Suppressor macrophage (primary cell): Measurements from ENCODE around the gene MAGEF1.

Experiments
- DNase-seq, 4 experiments: peaks; one replicate each; pipeline ENCODE4 v3.0.0-alpha.2; 2020 to 2022

MAGEF1 gene

DNA sequence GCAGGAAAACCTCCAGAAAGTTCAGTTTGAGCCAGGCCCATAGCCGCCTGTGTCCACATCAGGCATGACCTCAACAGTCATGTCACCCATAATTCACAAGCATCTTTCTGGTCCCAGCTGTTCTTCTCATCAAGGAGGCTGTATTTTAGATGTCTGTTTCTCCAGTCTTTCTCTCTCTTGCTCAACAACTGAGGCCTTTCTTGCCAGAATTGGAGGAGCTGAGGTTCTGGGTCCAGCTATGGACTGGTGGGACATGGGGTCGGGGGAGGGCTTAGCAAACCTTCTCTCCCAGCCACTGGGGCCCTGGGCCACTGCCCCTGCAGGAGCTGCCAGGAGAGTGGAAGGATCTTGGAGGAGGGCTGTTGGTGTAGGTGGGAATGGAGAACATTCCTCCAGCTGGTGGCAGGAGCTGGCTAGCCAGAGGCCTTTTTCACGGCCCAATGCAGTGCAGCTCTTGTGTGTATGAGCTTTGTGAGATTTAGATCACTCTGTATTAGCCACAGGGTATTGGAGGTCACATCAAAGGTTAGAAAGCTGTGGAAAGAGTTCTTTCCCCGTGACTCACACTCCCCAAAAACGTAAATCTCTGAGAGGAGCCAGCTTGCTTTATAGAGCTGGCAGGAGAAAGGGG lies 23.5 kb downstream of the MAGEF1 start:
- DNase-seq, result no peak

DNA sequence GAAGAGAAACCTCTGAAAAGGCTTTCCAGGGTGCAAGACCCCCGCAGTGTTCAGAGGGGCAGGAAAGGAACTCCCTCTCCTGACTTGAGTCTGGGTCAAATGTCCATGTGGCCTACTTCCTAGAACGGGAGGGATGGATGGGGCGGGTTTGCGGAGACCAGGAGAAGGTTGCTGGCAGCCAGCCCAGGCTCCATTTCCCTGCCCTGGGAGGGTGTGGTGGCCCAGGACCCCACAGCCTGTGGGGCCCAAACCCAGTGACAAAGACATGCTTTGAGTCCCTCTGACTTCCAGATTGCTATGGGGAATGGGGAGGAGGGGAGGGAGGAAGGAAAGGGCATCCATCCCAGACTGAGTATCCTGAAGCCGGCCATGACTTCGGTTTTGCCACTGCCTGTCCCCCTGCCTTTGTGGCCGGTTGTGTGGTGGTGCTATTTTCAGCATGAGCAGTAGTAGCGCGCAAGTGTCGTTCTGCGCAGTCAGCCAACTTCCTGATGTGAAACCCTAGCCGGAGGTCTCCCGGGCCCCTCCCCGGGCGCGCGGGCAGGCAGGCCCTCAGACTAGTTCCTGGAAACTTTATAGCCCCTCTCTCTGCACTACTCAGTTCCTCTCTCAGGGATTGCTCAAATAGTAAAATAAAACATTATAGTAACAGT lies 24.4 kb downstream of the MAGEF1 start:
- peak; percentile 46 to 82 (median 74) for DNase-seq

DNA sequence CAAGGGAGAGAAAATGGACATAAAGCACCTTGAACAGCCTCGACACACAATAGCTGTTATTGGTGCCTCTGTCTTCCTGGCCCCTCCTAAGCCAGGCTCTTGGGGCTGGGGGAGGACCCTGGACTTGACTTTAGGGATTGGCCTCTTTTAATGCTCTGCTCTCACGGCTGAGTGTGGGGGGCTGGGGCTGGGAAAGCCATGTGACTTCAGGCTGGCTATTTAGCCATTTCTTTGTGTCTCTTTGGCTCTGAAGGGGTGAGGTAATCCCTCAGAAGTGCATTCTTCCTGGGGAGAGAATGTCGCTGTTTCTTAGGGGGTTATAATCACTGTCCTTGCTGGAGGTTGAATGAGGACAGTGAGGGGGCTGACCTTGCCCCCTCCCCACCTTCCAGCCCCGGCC lies 26.2 kb downstream of the MAGEF1 start:
- DNase-seq, result no peak

DNA sequence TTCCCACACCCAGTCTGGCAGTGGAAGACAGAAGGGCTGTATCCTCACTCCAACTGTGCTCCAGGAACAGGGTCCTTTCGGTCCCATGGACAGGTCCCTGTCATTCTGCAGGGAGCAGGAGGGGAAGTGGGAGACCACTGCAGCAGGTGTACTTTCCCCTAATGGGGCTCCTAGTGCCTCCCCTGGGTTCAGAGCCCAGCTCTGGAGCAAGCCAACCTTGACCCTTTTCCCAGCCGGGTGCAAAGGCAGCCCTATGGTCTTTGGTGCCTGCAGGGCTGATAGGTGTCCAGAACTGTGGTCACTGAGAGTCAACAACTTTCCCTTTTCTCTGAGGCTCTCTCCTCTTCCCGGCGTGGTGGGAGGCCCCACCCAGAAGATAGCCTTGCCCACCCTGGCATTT lies 26.8 kb downstream of the MAGEF1 start:
- DNase-seq, result no peak

DNA sequence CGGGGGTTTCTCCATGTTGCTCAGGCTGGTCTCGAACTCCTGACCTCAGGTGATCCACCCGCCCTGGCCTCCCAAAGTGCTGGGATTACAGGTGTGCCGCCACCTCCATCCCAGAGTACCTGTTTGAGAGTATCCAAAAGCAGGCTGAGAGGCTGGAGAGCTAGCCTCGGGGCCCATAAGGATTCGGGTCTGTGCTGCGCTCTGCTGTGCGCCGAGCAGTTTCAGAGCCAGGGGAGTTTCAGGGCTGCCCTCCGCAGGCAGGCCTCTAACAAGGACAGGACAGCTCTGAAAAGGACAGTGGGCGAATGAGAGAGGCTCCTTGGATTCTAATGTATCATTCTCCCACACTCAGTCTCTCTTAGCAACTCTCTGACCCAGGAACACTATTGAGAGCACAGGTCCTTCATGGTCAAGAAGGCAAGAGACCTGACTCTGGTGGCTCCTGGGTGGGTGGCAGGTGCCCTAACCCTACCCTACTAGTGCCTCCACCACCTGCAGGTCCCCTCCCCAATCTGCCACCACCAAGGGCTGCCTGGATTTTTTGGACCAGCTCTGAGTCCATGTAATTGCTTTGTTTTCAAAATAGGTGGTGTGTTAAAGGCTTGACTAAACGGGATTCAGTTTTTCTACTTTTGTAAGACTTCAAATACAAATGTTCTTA lies 27.8 kb downstream of the MAGEF1 start:
- no peak for DNase-seq

DNA sequence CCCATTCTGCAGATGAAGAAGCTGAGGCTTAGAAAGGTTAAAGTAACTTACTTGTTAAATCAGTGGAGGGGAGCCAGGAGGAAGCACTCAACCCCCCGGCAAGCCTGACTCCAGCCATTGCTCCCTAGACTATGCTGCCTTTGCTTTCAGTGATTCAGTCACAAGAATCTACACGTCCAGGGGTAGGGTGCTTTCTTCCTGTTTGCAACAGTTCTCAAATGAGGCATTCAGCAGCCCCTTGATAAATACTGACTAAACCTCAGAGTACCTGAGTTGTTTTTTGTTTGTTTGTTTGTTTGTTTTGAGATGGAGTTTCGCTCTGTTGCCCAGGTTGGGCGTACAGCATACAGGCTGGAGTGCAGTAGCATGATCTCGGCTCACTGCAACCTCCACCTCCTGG lies 28.6 kb downstream of the MAGEF1 start:
- DNase-seq, result no peak

DNA sequence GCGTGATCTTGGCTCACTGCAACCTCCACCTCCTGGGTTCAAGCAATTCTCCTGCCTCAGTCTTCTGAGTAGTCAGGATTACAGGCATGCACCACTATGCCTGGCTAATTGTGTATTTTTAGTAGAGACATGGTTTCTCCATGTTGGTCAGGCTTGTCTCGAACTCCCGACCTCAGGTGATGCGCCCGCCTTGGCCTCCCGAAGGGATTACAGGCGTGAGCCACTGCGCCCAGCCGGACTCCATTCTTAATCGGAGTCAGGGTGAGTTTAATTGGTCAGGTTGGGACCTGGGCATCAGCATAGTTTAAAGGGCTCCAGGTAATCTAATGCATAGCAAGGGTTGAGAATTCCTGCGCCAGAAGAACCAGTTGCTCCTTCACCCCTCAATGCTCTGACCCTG lies 29.2 kb downstream of the MAGEF1 start:
- DNase-seq, result no peak

DNA sequence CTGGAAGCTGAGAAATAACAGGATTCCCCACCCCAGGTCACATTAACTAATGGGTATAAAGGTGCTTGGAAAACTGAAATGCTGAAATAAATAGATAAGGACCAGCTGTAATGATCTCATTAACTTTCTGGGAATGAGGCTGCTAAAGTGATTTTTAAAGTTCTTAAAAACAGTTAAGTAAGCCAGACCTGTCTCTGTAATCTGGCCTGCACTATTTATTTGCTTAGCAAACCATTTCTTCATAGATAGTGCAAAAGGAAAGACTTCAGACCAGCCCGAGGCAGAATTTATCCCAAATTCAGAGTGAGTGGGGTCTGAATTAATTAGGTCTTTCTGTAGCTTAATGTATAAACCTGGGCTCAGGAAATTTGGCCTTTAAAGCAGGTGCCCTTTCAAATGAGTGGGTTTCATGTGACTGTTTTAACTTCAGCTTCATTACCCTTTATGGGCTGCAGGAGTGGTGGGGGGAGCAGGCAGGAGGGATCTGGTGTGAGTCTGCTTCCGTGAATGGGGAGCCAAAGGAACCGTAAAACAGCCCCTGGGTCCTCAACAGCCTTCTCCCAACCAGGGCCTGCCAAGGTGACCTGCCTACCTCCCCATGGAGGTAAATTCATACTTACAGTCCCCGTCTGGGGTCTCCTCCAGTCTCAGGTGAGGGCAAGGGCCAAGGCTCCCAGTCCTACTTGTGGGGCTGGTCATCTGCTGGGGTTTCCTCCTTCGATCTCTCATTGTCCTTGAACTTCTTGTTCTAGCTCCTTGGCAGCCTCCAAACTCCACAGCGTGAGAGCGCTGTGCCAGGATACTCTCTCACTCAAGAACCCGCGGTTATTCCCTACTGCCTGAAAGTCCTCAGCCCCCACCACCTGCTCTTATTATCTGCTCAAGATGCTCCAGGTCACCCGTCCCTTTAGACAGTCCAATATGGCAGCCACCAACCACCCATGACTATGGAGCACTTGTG lies 31.2 kb downstream of the MAGEF1 start:
- no peak for DNase-seq

DNA sequence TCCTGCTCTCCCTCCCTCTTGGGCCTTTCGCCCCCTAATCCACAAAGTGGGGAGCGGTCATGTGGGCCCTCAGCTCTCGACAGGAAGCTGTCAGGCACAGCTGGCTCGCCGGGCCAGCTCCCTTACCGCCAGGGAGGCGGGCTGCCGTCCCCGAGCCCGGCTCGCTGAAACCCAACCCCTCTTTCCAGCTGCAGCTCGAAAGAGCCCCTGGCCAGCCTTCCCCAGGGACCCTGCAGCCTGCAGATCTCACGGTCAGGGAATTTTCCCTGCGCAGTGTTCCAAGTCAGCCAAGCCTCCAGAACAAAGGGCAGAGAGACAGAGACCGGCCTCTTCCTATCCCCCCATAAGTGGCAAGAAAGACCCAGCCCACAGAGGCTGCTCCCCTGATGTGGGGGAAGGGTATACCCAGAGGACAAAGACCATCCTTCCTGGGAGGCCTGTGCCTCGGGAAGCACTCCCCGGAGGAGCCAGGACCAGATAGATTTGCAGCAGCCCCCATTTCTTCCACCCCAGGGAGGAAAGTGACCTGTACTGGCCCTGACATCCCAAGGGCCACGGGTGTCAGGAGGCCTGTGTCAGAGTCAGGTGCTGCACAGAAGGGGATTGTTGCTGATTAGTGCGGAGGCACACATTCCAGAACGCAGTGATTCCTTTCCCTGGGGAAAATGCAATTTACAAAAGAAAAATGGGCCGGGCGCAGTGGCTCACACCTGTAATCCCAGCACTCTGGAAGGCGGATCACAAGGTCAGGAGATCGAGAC lies 32.6 kb downstream of the MAGEF1 start:
- no peak for DNase-seq

DNA sequence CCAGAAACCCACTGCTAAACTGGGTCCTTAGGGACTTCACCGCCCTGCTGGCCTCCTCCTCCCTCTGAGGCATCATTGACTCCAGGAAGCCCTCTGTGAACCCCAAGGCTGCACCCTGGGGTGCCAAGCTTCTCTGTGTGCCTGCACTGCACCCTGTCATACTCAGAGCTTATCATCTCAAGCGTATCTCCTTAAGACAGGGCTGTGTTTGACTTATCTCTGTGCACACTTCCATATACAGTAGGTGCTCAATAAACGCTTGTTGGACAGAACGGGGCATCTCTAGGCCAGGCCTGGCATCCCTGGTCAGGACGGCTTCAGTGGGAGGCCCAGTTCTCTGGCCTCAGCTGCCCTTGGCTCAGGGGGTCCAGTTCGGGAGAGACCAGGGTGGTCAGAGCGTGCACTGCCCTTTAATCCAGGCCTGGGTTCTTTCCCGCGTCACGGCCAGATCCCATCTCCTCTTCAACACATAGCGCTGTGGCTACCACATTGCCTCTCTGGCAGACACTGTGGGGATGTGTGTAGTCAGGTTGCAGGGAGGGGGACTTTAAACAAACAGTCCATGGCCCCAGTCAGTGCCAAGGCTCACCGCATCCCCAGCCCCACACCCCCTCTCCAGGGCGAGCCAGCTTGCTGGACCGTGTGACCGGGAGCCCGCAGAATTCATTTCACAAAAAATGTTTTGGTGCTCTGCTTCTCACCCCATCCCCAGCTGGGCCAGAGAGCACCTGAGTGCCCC lies 33.4 kb downstream of the MAGEF1 start:
- DNase-seq, result no peak

DNA sequence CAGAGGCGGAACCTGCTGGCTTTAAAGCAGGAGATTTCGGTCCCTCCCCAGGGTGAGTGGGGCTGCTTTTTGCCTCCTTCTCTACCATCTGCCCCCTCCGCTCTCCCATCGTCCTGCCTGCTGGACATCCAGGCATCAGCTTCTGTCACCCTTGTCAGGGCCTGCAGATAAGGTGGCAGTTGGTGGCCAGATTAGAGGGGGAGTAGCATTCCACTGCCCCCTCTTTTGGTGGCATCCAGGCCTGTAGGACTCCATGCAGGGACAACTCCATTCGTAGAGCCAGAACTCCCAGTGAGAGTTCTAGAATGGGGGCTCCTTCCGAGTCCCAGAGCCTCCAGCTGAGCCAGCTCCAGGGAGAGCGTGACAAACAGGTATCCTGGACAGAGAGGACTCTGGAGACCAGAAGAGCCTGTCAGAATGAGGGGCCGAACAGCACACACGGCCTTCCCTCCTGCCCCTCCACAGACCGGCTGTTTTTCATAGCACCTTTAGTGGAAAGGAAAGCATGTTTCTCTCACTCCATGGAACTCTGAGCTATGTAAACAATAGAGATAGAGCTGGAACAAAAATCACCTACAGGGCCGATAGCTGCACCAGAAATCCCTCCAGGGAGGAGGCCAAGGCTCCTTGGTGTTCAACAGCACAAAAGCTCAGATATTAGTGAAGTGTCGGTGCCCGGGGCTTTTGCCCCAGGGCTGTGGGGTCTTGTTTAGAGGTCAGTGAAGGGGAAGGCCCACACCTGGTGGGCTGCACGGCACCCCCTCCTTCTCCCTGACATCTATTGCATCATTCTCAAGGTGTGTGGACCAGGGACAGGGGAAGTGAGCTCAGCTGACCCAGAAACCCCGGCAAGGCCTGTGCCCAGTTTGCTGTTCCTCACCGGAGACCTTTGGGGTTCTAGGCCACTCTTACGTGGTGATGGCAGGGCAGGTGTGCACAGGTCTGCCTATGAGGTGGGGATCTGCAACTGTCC lies 34.2 kb downstream of the MAGEF1 start:
- DNase-seq, result no peak

DNA sequence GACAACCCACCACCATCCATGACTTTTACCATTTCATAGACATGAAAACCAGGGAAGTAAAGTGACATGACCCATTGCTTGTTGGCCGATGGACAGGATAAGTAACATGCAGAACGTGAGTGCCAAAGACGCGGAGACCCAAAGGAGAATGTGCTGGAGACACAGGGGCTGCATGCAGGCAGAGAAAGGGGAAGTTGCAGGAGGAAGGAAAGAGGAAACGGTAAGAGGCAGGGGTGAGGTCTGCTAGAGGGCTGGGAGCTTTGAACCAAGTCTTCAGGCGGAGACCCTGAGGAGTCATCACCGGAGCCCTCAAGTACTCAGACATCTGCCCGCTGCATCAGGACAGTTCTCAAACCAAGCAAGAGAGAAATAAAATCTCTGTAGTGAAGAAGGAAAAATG lies 34.9 kb downstream of the MAGEF1 start:
- peak; percentile 47 to 78 (median 74) for DNase-seq

DNA sequence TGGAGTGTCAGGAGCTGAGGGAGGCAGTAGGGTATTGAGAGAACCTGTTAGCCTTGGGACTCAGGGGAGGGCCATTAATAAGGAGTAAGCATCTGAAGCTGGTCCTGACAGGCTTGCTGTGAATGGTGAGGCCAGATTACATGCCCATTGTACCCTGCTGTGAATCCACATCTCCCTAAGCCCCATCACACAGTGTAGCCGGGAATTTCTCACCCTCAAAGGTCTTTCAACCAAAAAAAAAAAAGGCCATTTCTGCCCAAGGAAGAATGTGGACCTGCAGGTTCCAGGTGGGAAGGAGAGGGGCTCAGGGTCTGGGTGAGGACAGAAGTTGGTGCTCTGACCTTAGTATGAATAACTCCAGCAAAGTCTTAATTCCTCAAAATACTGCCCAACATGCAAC lies 37.2 kb downstream of the MAGEF1 start:
- no peak for DNase-seq

DNA sequence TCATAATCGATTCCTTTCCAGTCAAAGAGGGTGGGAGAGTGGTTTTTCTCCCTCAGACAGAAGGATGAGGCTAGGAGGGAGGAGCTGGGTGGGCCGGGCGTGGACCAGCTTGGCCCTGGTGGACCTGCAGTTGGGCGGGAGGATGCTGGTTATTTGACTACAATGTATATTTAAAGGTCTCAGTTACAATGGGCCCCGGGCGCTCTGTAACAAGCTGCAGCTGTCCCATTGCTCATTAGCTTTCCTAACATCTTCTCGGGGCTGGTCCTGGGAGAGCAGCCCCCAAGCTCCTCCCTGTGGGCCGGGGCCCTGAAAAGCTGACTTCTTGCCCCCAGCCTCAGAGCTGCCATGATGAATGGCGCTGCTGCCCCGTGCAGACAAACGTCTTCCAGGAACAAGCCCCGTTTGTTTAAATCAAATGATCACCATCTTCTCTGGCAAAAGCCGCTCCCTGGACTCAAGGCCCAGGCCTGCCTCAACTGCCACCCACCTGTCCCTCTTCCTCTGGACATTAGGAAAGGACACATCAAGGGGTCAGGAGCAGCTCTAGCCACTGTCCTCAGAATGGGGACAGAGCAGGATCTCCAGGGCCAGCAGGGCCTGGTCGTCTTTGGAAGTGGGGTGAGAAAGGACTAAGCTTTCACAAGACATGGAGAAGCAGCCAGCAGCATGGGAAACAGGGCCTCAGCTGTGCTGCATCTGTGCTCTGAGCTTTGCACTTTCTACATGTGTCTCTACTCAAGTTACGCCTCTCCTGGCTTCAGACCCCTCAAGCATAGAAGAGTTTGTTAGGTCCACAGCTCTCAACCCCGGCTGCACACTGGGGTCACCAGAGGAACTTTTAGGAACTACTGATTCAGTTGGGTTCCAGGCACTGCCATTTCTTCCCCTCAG lies 38.6 kb downstream of the MAGEF1 start:
- DNase-seq, result no peak

DNA sequence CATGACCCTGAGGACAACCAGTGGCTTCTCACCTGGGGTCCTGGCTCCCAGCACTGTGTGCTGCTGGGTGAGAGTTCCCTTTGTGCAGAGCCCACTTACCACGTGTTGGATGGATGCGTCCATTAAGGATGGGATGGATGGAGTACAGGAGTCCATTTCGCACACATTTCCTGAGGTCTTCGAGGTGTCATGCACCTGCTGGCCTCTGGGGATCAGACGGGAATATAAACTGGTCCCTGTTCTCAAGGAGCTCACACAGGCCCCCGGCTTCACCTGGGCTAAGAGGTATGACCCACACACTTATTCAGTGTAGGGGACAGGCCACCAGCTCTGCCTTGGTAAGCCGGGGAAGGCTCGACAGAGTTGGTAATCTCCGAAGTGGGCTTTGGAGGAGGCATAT lies 39.5 kb downstream of the MAGEF1 start:
- DNase-seq, result no peak

DNA sequence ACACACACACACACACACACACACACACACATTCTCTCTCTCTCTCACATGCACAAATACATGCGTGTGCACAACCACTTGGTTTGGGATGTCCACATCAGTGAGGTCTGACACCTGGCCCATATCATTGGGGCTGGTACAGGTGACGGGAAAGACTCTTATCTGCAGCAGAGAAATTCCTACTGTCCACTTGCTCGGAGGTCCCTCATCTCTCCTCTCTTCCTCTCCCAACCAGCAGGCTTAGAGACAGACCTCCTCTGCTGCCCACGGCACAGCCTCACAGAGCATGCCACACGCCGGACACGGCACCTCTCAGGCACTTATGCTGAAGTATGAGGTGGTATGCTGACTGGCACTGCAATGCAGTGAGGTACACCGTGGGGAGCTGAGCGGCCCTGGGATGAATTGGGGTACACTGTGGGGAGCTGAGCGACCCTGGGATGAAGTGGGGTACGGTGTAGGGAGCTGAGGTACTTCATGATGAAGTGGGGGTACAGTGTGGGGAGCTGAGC lies 41.7 kb downstream of the MAGEF1 start:
- no peak for DNase-seq

DNA sequence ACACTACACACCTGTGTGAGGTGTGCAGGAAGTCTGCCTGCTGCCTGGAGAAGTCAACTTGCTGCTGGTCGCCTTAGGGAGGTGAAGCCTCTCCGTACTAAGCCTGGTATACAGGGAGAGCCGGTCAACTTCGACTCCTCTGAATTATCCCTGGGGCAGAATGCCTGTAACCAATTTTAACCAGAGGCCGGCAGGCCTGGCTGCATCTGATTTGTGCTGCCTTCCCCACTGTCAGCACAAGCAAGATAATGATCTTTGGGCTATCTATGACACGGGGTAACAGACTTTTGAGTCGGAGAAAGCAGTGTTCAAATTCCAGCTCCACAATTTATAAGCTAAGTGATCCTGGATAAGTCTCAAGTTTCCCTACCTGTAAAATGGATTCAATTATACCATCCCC lies 42.3 kb downstream of the MAGEF1 start:
- no peak for DNase-seq

DNA sequence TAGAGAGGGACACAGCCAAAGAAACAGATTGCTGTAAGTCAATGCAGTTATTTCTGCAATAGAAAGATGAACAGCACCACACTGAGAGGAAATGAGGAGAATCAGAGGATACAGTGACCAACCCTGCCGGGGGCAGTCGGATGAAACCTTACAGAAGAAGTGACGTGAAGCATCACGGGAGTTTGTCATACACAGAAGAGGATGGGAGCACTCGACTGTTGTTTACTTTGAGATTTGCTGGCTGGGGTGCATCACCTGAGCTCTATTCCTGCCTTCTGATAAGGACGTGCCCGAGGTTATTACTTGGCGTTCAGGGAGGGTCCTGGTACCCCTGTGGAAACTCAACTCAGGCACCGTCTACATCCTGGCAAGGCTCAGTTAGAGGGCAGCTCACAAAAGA lies 45.4 kb downstream of the MAGEF1 start:
- no peak for DNase-seq

DNA sequence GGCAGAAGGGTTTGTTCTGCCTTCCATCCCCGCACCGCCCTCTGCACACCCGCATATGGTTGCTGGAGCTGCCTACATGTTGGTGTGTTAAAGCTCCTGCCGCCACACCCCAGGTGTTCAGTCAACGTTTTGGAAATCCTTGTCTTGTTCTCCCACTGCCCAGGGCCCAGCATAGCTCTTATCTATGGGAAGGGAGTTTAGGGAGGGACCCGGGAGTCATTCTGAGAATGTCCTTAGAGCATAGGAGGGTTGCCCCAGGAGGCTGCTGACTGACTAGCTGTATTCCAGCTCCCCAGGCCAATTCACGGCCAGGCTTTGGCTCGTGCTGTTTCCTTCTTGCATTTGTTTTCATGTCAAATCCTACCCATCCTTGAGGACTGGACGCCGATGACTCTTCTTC lies 46.8 kb downstream of the MAGEF1 start:
- DNase-seq, result no peak
